Right hindlimb (tissue), 1 donor: ENCODE results near the gene ELOVL3.
A peak's percentile ranks its signal among the peaks of the same experiment; 100 is the strongest.

Experiments
- DNase-seq: peaks from one replicate; pipeline ENCODE4 v3.0.0-alpha.2; 2018

The ELOVL3 gene

DNA sequence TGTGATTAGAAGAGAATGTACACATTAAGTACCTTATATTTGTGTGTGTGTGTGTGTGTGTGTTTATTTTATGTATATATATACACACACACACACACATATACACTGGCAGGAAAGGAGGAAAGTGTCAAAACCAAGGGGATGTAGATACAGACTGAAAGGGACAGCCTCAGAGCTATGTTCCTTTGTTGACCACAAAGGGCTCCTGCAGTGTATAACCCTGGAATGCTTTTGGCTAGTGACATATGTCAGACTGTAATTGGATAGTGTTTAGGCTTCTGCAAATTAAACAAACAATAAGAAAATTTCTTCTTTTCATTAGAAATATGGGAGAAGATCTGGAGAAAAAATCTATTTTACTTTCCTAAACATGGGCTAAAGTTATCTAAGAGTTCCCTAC lies 35.1 kb downstream of the ELOVL3 start:
- DNase-seq = no peak

DNA sequence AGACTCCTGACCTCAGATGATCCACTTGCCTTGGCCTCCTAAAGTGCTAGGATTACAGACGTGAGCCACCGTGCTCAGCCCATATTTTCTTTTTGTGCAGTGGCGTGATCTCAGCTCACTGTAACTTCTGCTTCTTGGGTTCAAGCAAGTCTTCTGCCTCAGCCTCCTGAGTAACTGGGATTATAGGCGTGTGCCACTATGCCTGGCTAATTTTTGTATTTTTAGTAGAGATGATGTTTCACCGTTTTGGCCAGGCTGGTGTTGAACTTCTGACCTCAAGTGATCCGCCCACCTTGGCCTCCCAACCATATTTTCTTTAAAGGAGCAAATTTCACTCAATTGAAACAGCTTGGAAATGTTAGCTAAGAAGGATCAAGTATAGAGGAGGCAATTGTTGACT lies 35.7 kb downstream of the ELOVL3 start:
- no peak for DNase-seq

- no peak for DNase-seq
Measured at GRCh38 chr10:102262744-102263370, 36.8 kb downstream of the ELOVL3 start.

GRCh38 chr10:102264371-102264770 lies 38.3 kb downstream of the ELOVL3 start:
- no peak for DNase-seq

DNA sequence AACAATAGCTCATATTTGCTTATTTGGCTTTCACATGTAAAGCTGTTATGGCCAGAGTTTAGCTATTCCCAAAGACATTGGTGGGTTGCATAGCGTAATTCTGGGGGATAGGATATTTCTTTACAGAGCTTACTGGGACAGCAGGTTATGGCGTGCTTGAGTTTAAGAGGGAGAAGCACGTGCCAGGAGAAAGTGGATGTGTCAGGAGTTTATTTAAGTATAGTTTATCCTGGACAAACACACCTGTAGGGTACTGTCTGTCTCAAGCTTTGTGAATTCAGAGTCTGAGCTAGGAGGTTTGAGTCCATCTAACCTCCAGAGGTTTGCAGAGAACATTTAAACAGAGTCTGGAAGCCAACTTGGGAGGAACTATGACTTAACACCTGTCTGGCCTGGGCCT lies 40.6 kb downstream of the ELOVL3 start:
- DNase-seq = no peak

GRCh38 chr10:102267748-102268147 lies 41.6 kb downstream of the ELOVL3 start:
- no peak for DNase-seq

DNA sequence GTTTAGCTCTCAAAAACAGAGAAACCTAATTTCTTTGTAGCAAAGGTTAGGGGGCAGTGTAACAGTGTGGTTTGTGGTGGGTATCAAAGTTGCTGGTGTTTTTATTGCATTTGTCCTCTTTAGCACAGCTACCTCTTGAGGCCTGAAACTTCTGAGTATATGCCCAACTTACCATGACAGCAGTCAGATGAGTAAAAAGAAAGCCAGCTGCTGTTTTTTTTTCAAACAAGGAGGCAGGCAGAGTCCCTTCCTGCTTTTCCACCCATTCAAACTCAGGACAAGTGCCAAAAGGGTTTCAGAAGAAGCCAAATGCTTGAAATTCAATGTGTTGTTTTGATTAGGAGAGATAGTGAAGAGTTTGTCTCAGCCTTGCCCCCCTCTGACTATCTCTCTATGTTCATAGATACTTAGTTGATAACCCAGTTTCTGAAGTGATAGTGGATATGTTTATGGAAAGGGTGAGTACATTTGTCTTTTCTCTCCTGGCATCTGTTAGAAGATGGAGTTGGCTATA lies 42.3 kb downstream of the ELOVL3 start:
- DNase-seq = no peak

- peak; percentile 70 for DNase-seq
Measured at GRCh38 chr10:102269017-102269416, 42.9 kb downstream of the ELOVL3 start.

- DNase-seq = no peak
Measured at GRCh38 chr10:102274062-102274461, 48.0 kb downstream of the ELOVL3 start.

DNA sequence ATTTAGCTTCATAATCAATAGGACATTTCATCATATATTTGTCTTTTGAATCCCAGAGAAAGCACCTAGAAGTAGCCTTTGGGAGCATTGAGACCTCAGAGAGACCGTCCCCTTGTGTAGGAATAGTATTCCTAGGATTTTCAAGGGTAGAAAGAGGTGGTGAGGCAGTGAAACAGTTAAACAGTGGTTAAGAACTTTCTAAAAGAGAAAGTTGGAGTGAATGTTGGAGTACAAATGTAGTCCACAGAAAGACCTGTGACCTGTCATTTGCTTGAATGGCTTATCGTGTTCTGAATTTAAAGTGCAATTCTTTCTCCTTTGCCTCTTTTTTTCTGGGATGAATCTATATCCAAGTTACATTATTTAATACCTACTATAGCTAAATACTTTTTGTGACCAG lies 49.2 kb downstream of the ELOVL3 start:
- no peak for DNase-seq

- no peak for DNase-seq
Measured at GRCh38 chr10:102279104-102279503, 53.0 kb downstream of the ELOVL3 start.
